HG03025 (cell line): ENCODE measurements around the gene TMEM179B.

Source experiments
- ATAC-seq: cut with Tn5 transposase; IDR thresholded peaks from one replicate; pipeline ENCODE4 v1.9.1; 2021; ENCODE audit warnings: mild to moderate bottlenecking, moderate library complexity; ENCODE audit not compliant: unreplicated experiment, low FRiP score

TMEM179B gene

DNA sequence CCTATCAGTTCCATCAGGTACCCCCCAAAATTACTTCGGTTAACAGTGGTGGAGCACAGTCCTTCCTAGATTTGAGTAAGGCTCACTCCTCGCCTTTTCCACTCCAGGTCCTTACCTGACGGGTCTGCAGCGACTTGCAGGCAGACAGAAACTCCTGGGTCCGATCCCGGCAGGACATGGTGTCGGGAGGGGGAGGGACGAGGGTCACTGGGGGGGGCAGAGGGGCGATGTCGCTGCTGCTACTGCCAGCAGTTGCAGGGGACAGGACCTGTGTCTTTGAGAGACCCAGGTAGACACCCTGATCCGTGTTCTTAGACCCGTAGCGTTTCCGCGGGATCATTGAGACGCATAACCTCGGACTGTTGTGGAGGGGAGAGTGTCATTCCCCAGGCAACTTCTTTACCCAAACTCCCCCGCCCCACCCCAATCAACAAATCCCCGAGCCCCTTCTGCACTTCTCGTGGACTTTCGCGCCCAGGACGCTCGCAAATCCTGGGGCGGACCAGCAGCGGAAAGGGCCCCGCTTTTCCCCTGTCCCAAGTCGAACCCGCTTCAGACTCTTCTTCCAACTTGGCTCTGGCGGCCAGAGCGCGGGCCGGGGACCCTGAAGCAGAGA is 43.8 kb downstream of the TMEM179B start:
- ATAC-seq = no peak

DNA sequence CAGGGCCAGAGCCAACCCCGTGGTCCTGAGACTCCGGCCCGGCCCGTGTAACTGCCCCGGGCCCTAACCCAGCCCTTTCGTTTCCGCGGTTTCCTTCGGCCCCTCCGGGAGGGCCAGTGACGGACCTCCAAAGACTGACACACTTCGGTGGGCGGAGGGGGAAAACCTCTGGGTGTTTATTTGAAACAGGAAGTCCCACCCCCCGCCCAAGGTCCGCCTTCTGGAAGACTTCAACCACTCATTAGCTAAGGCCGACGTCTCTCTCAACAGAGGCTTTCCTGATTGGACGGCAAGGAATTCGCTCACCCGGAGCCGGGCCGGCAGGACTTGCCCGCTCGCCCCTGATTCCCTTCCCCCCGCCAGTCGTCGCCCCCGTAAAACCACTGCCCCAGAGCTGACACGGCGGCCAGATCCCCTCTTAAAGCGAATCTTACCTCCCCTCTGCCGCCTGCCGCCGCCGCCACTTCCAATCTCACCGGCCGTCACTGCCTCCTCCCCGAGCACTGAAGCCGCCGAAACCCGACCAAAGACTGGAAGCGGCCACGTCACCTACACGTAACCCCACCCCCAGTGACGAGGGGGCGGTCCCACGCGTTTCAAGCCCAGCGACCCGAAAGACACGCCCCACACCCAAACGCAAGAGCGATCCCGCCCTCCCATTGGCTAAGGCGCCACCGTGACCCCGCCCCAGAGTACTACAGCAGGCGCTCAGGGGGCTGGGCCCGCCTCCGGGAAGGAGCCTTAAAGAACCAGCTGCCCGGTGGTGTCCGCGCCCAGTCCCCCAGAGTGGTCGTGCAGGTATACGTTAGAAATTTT is 44.5 kb downstream of the TMEM179B start, which contains the start of gene STX5:
TSS of gene STX5 (minus strand) at position 532 of the 816 bp plus-strand sequence. CDS start 808 bp downstream, outside the sequence.
- peak; percentile 71 for ATAC-seq

DNA sequence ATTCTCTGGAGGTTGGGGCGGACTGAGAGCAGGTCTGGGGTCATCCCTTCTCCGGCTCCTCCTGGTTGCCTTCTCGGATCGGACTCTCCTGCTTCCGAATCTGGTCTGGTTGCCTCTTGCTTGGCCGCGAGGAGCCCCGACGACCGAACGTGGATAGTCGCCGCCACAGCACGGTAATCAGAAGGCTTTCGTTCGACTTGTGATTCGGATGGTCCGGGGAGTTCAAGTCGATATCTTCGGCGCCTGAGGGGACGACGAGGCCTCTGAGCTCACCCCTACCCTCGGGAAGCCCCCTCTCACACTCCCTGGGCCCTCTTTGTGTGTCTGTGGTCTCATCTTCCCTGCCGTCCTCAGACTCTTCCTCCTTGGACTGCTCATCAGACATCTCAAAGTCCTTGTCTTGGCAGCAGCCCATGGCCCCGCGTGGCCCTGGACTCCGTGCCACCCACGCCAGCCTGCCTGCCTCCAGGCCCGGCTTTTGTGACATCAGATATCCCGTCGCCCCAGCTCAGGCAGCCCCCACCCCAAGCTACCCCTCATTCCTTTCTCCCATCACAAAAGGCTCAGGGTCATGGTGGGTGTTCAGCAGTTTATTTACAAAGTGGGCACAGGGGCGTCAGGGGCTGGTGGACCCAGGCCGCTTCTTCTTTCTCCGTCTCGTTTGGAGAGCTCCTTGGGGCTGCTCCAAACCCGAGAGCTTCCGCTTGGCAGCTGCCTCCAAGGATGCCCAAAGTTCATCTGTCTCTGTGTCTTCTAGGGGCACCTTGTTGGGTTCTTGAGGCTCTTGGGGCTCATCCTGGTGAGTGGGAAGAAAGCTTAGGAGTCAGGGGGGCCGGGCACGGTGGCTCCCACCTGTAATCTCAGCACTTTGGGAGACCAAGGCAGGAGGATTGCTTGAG is 45.4 kb downstream of the TMEM179B start, which contains the start of gene TEX54:
TSS of gene TEX54 (minus strand) at position 506 of the 899 bp plus-strand sequence.
- peak; percentile 9 for ATAC-seq

DNA sequence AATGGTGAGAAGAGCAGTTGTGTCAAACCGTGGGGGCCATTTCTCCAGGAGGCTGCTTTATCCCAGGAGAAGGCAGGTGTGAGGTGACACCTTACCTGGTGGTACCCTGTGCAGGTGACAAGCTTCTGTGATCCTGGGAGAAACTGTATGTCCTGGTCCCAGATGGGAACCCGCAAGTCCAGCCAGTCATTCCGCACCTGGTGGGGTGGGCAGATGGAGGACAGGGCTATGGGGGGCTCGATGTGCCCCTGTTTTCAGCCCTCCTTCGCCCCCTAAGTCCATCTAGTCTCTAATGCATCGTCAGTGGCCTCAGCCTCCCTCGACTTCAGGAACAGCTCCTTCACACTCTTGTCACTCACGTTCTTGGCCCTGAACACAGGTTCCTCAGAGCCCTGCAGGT is 48.1 kb downstream of the TMEM179B start:
- no peak for ATAC-seq

DNA sequence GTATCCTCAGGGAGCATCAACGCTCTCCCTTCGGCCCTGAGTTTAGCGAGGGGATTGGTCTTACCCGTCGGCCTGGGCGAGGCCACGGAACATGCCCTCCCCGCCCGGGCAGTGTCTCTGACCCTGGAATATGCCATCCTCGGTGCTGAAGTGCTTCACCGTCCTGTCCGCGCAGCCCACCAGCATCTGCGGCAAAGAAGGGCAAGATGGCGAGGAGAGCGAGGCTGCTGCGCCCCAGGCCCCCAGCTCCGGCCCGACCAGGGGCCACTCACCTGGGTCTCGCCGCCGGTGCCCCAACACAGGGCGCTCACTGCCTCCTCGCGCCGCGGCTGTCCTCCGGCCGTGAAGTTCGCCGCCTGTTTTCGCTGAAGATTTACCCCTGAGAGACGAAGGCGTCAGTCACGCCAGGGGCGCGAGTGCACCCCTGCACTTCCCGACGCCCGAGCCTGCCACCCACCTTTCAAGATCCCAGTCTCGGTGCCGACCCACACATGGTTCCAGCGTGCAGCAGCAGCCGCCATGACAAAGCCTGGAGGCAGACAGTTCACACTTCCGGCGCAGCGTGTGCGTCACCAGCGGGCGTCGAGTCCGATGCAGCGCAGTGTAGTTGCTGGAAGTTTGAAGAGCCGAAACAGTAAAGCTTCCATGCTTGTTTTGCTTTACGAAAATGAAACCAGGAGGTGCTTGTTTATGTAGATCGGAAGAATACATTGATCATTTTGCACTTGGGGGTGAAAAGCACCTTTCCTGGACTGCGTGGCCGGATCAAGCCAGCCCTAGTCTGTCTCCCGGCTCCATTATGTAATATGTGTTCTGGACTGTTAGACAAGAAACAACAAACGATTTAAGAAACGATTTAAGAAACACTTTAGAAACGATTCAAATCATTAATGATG is 52.1 kb downstream of the TMEM179B start, which contains the start of gene WDR74:
TSS of gene WDR74 (minus strand) at position 541 of the 896 bp plus-strand sequence. CDS start at position 521, 20 bp downstream.
- peak; percentile 35 for ATAC-seq
